Inferior parietal cortex (tissue), 1 donor: Measurements from ENCODE around the gene BCL2L15.

Experiments used
- DNase-seq: peaks from one replicate; pipeline ENCODE4 v3.0.0-alpha.2; 2016; ENCODE audit errors: extremely low spot score

The BCL2L15 gene

GRCh38 chr1:113905435-113905861 is 18.1 kb upstream of the BCL2L15 start:
- no peak for DNase-seq

DNA sequence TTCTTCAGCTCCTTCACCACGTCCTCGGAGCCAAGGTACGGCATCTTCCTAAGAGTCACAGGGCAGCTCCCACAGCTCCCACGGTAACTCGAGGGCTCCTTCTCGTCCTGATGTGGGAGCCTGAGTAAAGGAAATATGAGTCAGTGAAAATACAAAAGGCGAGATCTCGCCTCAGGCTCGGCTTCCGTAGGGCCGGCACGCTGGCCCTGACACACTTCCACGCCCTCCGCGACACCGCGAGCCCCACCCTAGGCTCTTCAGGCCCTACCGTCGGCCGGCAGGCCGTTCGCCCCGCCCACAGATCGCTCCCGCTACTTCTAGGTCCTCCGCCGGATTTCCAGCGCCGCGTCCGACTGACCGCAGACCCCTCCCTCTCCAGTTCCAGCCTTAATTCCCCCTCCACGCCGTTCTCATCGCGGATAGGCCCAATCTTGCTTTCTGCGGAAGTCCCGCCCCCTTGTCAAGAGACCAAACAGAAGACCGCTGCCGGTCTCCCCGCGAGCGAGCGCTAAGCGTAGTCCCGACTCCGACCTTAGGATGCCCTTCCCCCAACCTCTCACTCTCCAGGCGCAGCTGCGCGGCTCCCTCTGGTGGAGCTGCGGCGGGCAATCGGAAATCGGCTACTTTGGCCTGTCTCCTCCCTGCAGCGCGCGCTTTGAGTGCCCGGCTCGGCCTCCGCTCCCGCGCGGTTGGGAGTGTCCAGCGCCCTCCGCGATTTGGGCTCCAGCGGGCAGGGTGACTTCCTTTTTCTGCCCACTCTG is 17.5 kb upstream of the BCL2L15 start, which contains the start of the genes AP4B1 and DCLRE1B:
Gene AP4B1 (minus strand): TSS at position 126 of the 761 bp plus-strand sequence. CDS start 82 bp downstream, at position 44.
Gene DCLRE1B (plus strand): TSS at position 653 of the 761 bp plus-strand sequence. CDS start 261 bp downstream, outside the sequence.
- DNase-seq: peak; percentile 98

- no peak for DNase-seq
Measured at GRCh38 chr1:113904293-113904673, 16.9 kb upstream of the BCL2L15 start.

GRCh38 chr1:113903501-113904292 is 16.3 kb upstream of the BCL2L15 start:
- no peak for DNase-seq

DNA sequence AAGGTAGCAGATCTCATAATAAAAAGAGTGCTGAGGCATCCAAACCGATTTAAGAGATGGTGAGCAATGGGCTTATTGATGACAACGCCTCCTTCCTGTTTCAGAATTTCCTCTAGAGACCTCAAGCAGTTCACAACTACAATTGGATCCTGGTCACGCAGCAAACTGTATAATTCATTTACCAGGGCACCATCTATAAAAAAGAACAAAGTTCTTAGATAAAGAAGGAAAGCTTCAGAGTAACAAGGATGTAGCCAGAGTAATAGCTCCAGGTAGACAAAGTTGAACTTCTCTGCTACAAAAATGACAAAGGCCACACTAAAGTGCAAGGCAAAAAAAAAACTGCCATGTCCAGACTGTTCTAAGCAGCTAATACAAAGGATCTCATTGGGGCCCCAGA is 13.8 kb upstream of the BCL2L15 start:
- no peak for DNase-seq

DNA sequence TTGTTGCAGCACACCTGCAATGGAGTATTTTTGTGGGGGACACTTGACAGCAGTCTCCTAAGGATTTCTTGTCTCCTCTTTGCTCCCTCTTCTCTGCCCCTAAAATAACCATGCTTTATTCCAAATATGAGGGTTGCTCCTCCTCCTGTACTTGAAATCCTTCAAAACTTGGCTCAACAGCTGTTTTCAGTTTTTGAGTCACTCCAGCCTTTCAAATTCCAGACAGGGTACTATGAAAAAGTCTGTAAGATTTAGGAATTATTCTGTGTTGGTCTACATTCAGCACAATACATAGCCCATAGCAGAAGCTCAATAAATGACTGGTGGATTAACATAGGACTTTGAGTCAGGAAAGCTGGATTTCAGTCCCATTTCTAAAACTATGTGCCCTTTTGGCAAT is 11.7 kb upstream of the BCL2L15 start:
- no peak for DNase-seq

- DNase-seq: no peak
Measured at GRCh38 chr1:113898241-113898814, 10.9 kb upstream of the BCL2L15 start.

DNA sequence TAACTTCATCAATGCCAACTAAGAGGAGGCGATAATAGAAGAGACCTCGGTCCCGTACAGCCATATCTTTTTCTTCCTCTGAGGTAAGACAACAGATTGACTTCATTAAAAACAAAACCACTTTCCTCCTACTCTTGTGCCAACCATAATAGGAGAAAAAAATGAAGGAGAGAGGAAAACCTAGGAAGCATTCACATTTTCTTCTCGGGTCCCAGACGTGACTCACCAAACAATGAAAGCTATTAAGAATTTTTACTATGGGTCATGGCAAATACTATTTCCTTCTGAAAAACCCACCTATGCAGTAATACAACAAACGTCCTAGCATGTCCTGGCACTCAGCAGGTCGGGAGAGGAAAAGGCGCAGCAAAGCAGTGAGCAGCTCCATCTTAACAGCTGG is 8.6 kb upstream of the BCL2L15 start:
- no peak for DNase-seq

GRCh38 chr1:113895098-113895497 is 7.7 kb upstream of the BCL2L15 start:
- DNase-seq: no peak

- DNase-seq: no peak
Measured at GRCh38 chr1:113893267-113893666, 5.9 kb upstream of the BCL2L15 start.

GRCh38 chr1:113891631-113892220 is 4.3 kb upstream of the BCL2L15 start:
- no peak for DNase-seq

DNA sequence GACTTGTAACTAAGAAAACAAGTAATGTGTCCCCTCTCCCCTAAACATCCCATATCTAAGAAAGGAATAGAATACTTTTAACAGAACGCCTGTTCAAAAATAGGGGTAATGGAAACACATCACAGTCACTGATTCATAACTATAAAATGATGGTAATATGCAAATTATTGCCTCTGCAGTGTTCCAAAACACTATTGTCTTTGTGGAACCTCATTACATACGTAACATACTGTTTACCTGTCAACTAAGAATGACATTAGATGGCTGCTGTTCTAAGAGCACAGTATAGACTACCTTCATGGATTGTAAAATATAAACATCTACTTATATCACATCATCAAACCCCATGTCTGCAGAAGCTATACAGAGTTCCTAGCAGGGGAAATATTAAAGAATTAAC is 3.4 kb upstream of the BCL2L15 start:
- DNase-seq: no peak

DNA sequence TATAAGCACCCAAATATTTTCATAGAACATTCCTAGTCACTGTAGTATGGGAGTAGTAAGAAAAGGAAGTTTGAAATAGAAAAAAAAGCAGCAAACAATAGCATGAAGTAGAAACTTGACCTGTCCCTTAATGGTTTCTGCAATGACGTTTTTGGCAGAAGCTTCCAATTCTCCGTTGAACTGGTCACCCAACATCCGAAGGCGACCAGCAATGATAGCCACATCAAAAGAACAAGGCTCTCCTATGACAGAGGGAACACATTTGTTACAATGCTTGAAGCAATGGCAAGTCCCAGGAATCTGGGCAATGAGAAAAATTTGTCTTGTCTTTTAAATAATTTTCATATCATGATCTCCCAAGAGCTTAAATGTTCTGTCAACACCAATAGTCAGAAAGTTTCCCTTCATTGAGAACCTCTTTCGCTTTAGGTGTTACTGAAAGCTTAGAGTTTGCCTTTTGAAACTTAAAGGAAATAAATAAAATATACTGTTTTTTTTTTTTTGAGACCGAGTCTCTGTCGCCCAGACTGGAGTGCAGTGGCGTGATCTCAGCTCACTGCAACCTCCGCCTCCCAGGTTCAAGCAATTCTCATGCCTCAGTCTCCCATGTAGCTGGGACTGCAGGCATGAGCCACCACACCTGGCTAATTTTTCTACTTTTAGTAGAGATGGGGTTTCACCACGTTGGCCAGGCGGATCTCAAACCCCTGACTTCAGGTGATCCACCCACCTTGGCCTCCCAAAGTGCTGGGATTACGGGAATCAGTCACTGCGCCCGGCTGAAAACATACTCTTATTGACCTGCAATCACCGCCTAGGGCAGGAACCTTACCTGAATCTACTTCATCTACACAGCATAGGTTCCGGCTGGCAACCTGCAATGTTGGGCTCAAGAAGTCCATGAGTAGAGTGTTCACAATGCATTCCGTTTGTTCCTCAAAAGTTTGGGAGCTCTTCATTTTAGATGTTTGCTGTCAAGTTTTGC is 672 bp downstream of the BCL2L15 start:
- DNase-seq: no peak

DNA sequence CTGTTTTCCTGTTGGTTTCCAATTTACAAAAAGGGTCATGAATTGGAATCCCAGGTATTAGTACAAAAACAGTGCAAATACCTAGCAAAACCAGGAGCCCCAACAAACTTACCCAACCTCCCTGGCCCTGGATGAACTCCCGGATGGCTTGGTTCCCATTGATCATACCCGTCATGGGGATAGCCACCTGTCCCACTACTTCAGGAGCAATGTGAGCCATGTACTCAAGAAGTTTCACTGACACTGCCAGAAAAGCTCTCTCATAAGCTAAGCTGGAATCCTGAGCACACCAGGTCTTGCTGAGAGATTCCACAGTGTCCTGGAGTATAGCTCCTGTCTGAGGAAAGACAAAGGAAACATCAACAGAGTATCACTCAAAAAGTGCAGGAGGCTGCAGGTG is 5.7 kb downstream of the BCL2L15 start:
- DNase-seq: no peak

- DNase-seq: no peak
Measured at GRCh38 chr1:113879739-113880038, 7.7 kb downstream of the BCL2L15 start.

DNA sequence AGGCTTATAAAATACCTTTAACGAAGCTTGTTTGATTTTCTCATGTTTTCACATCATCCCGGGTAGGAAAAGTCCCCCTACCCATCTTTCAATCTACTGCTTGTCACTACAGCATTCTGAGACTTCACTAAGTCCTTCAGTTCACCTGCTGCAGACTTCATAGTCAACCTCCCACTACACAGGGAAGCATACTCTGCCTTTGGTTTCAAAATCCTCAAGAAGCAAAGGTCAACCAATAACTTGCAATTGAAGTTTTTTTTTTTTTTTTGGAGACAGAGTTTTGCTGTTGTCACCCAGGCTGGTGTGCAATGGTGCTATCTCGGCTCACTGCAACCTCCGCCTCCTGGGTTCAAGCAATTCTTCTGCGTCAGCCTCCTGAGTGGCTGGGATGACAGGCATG is 11.2 kb downstream of the BCL2L15 start:
- no peak for DNase-seq

DNA sequence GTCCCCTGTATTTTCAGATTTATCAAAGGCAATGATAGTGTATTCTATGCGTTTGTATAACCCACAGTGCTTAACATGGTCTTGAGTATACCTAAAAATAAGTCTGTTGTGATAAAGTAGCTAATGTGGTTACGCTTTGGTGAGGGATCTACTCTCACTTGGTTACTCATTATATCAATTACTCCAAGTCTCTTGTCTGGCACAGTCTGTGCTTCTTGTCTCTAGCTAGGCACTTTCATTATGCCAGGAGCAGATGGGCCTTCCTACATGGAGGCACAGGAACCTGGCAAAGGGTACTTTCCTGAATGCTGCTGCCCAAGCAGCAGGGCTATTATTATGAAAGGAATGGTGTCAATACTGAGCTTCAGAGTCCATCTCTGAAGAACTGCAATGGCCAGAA is 11.7 kb downstream of the BCL2L15 start:
- peak; percentile 17 for DNase-seq

DNA sequence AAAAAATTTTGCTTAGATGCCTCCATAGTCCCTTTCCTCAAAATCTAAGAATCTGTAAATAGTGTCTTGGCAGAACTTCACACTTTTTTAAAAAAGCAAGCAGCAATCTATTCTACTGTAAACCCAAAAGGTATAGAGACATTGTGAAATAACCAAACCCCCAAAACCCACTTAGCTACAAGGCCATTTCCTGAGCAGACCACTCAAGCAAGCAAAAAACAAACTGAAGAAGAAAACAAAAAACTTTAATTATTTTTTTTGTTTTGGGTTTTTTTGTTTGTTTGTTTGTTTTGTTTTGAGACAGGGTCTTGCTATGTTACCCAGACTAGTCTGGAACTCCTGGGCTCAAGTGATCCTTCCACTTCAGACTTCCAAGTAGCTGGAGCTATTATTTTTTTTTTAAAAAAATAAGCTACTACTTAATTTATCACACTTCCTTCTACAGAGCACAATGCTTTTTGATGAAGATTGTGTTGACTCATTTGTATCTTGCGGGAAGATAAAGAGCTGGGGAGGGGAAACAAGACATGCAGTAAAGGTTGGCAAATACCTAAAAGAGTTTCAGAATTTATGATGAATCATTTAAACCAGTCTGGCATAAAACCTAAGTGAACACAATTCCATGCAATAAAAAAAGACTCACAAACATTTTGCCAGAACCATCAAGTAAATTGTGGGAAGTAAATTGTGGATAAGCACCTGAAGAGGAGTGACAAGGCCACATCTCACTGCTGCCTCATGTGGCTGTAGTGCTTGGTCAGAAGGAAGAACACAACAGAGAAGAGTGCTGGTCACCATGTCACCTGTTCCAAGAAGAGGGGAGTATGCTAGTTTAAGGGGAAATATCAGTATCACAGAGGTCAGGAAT is 13.1 kb downstream of the BCL2L15 start:
- no peak for DNase-seq

- DNase-seq: no peak
Measured at GRCh38 chr1:113872219-113872935, 15.0 kb downstream of the BCL2L15 start.
